ENCODE results near the gene ZMYND8. TPM values are rescaled to one million over a fixed set of nuclear protein-coding genes. Genes with fewer than 3 reads are reported as not detected.
"Not testable (repeated sequence)": the region's sequence is repeated elsewhere in the genome, so short reads cannot be mapped to it uniquely, and the experiment has no call there.

Gene ZMYND8
- total RNA-seq, 4 donors from 2014 or later: 22.7 to 44.5 (median 28.6) TPM

- ATAC-seq (ENCODE audit: low FRiP score) (no peak), DNase-seq (ENCODE audit: low spot score) (no peak)
- no peak for TF ChIP-seq CTCF (IDR thresholded peaks at IDR 0.05)
These were observed 89.5 kb downstream of the ZMYND8 start for GRCh38 chr20:47266847-47267515.

- ATAC-seq (ENCODE audit: low FRiP score) (no peak), DNase-seq (ENCODE audit: low spot score) (no peak)
- no peak for TF ChIP-seq CTCF (IDR thresholded peaks at IDR 0.05)
These were observed 90.5 kb downstream of the ZMYND8 start for GRCh38 chr20:47265984-47266383.

GRCh38 chr20:47265214-47265613 lies 91.3 kb downstream of the ZMYND8 start:
- ATAC-seq (ENCODE audit: low FRiP score): no peak
- no peak for DNase-seq (ENCODE audit: low spot score)
- no peak for TF ChIP-seq CTCF (IDR thresholded peaks at IDR 0.05)

GRCh38 chr20:47264137-47264769 lies 92.2 kb downstream of the ZMYND8 start:
- DNase-seq (ENCODE audit: low spot score); ATAC-seq (ENCODE audit: low FRiP score): not testable (repeated sequence)

- no peak for TF ChIP-seq CTCF (IDR thresholded peaks at IDR 0.05)
- no peak for ATAC-seq (ENCODE audit: low FRiP score)
- no peak for DNase-seq (ENCODE audit: low spot score)
These were observed 92.9 kb downstream of the ZMYND8 start for GRCh38 chr20:47263465-47264084.

GRCh38 chr20:47263080-47263464 lies 93.4 kb downstream of the ZMYND8 start:
- ATAC-seq (ENCODE audit: low FRiP score) (no peak), DNase-seq (ENCODE audit: low spot score) (no peak)
- no peak for TF ChIP-seq CTCF (IDR thresholded peaks at IDR 0.05)

GRCh38 chr20:47262365-47263013 lies 94.0 kb downstream of the ZMYND8 start:
- ATAC-seq (ENCODE audit: low FRiP score) (no peak), DNase-seq (ENCODE audit: low spot score) (no peak)
- TF ChIP-seq CTCF (IDR thresholded peaks at IDR 0.05): no peak
